GM21423 (cell line): ENCODE measurements around the gene SORBS2.

Experiments
- ATAC-seq: cut with Tn5 transposase; IDR thresholded peaks from one replicate; pipeline ENCODE4 v1.9.1; 2021; ENCODE audit warnings: mild to moderate bottlenecking, moderate library complexity; ENCODE audit not compliant: unreplicated experiment

Gene SORBS2

DNA sequence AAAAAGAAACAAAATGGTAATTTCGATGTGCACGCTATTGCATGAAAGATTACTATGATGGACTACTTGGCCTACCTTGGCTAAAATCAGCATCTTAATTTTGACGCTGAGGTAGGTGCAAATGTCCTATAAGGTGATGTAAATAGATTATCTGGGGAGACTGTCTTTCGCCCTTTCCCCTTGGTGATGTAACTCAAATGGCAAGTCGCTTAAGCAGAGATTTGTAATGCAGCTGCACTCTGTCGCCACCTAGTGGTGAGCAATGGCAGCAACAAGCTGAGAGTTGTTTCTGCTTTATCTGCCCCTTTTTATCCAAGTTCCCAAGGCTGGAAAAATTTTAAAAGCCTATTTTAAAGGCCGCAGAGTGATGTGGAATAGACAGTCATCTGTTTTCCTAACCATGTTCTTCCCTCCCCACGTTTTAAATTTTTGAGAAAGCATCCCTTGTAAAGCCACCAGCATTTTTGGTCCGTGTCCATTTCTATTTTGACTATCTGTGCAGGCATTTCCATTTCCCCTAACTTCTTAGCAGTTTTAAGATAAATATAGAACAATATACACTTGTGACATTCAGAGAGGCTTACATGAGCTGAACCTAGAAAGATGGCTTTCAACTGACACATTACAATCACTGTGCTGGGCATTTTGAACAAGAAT lies 214.3 kb downstream of the SORBS2 start:
- ATAC-seq, result peak; percentile 84

DNA sequence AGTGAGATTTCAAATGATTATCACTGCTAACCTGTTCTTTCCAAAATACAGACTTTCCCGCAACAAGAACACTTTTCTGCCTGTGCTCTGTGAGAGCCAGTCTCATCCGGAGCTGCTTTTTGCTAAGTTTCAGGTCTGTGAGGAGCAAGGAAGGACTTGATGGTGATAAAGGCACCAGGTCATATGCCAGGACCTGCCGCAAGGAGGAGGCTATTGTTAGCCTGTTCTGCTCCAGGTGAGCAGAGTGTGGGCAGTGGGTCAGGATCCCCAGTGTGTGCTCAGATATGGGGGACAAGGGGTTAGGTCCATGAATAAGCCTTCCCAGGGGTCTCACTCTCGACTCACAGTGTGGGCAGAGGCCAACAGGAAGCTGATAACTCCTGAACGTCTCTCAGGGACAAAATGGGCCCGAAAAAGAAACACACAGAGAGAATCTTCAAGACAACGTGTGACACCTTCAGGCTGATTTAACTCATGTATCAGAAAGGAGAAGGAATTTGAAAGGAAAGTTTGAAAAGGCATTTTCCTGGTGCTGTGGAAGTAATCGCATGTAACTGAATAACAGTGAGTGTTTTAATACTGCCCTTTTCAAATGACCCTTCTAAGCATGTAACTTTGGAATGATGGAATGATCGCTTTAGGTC lies 219.0 kb downstream of the SORBS2 start:
- ATAC-seq, result no peak

DNA sequence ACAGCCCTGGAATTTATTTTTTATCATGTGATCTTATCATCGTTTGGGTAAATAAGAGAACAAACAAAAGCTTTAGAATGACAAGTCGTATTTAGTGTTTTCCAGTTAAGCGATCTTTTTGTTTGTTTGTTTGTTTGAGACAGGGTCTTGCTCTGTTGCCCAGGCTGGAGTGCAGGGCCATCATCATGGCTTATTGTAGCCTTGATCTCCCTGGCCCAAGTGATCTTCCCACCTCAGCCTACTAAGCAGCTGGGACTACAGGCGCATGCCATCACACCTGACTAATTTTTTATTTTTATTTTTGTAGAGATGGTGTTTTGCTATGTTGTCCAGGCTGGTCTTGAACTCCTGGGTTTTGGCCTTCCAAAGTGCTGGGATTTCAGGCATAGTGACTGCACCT lies 219.6 kb downstream of the SORBS2 start:
- no peak for ATAC-seq

DNA sequence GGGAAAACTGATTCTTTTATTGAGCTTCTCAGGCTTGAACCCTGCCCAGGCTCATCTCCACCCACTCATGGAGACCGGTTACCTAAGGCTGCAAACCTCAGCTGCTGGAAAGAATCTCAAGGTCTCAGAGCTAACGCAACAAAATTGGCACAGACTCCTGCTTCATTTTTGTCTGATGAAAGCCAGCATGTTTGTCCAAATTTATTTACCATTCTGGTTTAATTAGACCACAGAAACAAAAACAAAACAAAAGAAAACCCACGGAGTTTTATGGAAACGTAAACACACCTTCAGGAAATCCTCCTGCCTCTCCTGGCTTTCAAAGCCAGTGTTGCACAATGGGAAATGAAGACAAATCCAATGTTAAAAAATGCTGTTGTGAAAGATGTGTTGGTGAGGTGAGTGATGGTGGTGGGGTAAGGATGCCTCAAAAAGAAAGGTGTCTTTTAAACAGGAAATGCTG lies 220.3 kb downstream of the SORBS2 start:
- ATAC-seq, result no peak

GRCh38 chr4:185590982-185591381 lies 221.0 kb downstream of the SORBS2 start:
- ATAC-seq, result no peak

- no peak for ATAC-seq
Measured at GRCh38 chr4:185589067-185589836, 222.7 kb downstream of the SORBS2 start.

GRCh38 chr4:185587427-185588161 lies 224.4 kb downstream of the SORBS2 start:
- ATAC-seq, result peak; percentile 96

DNA sequence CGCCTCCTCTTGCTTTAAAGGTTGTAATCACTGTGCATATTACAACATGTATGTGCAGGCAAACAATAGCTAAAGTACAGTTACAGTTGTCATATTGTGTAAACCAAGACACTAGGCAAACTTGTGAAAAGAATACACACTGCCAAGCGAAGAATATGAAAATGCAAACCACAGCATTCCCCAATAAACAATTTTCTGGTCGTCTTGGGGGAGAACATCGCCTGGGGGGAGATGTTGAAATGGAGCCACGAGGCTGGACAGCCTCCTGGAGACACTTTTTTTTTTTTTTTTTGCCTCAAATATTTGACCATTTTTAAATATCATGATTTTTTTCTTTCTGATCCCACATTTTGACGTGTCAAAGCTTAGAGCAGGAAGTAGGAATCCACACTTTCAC lies 225.0 kb downstream of the SORBS2 start:
- ATAC-seq, result no peak

DNA sequence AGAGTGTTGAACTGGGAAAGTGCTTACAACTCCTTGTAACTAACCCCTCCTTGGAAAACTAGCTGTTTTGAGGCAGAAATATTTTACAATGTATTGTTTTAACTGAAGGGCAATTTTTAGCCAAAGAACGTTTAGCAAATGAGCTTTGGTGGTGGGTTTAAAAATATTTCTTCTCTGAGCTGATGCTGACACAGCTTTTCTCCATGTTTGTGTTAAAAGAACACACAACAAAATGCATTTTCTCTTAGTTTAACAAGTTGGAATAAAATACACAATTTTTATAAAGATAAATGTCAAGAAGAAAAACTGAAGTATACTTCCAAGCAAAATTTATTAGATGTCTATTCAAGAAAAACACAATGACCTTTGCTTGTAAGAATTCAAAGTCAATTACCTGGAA lies 226.8 kb downstream of the SORBS2 start:
- ATAC-seq, result no peak

DNA sequence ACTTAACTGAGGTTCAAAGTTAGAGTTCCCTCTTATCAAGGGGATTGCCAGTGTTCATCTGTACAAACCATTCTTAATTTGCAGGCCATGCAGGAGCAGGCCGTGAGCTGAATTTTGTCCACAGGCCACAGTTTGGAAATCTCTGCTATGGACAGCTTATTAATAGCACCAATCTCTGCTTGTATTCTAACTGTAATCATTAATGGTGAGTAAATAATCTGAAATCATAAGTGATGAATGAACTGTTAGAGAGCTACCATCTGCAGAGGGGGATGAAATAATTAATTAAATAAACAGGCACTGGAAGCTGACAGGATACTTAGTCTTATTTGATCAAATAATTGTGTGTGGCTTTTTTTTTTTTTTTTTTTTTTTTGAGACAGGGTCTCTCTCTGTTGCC lies 228.2 kb downstream of the SORBS2 start:
- no peak for ATAC-seq

DNA sequence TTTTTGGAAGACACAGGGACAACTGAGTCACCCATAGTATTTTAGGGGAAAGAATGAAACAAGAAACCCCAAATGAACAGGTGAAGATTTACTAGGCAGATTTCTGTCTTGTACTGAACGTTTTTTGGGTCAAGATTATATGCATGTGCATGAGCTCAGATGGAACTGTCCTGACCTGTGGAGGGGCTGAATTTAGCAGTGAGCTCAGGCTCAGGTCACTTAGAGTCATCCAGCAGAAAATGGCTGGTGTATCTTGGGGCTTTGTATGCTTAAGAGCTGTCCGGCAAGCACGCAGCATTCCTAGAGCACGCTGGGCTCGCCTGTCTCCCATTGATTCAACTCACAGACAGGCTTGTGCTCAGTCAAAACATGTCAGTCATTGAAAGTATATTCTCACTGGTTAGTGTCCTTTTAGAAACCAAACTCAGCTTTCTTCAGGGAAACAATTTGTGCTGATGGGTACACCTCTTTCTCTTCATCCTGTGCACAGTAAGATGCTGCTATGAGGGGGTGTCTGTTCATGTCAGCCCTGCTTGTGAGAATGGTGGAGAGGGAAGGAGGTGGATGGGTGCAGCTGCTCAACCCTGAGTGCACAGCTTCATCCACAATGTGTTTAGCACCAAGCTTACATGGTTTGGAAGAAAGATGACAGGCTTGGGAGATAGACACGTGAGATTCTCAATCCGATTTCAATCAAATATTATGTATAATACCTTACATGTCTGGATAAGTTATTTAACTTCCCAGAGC lies 229.2 kb downstream of the SORBS2 start:
- no peak for ATAC-seq

GRCh38 chr4:185580699-185581098 lies 231.3 kb downstream of the SORBS2 start:
- no peak for ATAC-seq

- ATAC-seq, result no peak
Measured at GRCh38 chr4:185578284-185578683, 233.7 kb downstream of the SORBS2 start.

GRCh38 chr4:185576962-185577950 lies 234.7 kb downstream of the SORBS2 start:
- ATAC-seq, result no peak

DNA sequence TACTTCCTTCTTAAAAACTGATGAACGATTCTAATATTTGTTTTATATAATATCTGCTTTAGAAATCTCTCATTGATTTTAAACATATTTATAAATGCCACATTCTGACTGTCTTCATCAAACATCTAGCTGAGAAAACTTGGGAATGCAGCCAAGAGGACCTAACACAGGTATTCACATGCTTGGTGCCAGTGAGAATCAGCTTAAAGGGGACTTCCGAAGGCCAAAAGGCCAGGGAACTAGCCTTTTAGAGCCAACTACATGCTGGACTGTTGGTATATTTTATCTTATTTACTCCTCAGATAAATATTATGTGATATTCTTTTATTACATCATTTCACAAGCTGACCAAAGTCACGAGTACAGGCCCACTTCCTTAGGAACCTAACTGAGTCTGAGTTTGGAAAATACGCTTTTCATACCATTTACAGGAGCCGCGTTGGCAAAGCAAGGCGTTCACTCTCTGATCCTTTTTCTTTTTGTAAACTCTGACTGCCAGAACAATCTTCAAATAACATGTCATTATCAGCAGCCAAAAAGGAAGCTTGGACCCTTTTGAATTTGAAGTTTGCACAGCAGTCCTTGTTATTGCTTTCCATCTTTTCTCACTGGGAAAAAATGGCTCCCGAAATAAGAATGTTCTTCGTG lies 235.6 kb downstream of the SORBS2 start:
- no peak for ATAC-seq

DNA sequence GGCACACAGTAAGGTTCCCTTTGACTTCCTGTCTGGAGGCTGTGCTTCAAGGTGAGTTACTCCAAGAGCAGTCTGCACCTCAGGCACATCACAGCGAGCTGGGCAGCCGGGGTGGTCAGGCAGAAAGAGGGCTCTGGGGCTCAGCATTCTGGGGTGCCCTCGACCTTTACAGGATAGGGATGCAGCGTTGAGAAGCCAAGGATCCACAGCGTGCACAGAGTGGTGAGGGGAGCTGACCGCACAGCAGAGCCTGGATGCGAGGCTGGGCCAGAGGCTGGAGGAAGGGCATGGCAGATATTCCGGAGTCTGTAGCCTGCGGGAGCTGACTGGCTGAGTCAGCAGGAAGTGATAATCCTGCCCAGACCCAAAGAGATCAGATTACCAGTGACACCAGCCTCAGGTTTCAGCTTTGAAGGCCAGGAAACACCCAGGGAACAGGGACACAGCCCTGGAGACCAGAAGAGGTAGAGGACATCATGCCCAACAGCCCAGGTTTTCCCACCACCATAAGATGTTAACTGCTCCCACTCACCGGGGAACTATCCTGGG lies 238.3 kb downstream of the SORBS2 start:
- no peak for ATAC-seq

DNA sequence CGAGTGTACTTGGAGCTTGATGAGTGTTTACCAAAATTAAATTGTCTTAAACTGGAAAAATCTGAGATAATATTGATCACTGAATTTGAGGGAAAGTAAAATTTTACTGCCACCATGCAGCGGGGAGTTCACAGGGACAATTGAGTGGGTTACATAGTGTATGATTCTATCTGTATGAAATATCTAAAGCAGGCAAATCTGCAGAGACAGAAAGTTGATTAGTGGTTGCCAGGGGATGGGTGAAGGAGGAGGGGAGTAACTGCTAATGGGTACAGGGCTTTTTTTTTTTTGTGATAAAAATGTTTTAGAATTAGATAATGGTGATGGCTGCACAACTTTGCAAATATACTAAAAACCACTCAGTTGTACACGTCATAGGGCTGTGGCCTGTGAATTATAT lies 241.3 kb downstream of the SORBS2 start:
- ATAC-seq, result no peak
